ENCODE measurements around the gene TMEM129. TPM values are rescaled to one million over a fixed set of nuclear protein-coding genes. Genes with fewer than 3 reads are reported as not detected.
"Not testable (repeated sequence)": the region's sequence is repeated elsewhere in the genome, so short reads cannot be mapped to it uniquely, and the experiment has no call there.

The TMEM129 gene
- total RNA-seq, 1 donor from 2014 or later: 24.1 TPM

DNA sequence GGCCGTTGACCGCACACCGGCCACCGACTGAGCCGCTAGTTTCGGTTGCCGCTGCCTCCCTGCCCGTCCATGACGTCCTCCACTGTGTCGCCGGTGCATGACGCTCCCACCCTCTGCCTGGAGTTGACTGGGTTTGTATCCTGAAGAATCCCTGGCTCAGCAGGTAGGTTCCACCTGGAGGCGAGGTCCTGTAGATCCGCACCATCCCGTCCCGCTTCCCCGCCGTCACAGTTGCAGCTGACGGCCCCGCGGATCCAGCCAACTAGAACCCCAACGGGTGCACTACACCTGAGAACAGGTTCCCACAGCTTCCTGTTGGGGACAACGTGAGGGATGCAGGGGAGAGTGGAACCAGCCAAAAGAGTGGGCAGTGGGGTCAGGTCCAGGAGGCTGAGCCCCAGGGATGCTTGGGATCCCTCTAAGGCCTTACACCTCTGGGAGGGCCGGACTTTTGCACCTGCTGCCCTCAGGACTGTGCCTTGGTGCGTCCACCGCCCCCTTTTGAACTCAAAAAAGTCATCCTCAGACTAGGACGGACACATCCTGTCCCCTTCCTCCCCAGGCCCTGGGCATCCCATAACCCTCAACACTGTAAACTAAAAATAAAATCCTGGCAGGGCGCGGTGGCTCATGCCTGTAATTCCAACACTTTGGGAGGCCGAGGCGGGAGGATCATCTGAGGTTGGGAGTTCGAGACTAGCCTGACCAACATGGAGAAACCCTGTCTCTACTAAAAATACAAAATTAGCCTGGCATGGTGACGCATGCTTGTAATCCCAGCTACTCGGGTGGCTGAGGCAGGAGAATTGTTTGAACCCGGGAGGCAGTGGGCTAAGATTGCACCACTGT, 7.9 kb downstream of the TMEM129 start:
- DNase-seq (ENCODE audit: low spot score) (no peak), ATAC-seq (no peak)
- intact Hi-C loops (cut with DNase I): no loop called here

DNA sequence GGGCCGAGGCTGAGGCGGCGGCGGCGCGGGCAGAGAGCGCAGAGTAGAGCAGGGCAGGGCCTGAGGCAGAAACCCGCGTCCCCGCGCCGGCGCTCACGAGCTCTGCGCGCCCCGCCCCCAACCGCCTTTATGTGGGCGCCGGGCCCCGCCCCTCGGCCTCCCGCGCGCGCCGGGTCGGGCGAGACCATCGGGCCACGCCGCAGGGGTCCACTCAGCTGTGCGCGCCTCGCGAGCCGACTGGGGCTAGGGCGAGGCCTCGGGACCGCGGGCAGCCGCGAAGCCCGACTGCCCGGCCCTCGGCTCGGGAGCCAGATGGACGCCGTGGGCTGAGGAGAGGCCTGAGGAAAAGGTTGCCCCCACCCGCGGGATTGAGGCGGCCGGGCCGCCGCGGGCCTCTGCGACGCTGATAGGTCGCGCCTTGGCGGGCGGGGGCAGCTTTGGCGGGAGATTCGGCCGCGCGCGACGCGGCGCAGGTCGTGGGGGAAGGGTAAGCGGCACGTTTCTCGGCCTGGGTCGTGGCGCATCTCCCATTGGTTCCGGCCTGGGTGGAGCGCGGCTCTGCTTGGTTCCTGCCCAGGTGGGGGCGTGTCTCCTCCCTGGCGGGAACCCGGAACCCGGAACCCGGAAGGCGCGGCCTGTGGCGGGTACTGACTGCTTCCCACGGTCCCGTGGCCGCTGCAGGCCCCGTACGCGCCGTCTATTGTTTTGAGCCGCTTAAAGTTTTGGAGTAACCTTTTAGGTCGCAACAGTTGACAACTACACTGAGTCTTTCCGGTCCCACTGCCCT, 8.7 kb downstream of the TMEM129 start, which contains the start of gene SLBP:
Gene SLBP (minus strand): TSS at position 104 of the 787 bp plus-strand sequence. CDS start 131 bp downstream, outside the sequence.
- ATAC-seq (peak; percentile 93), DNase-seq (ENCODE audit: low spot score) (peak; percentile 96)
- intact Hi-C loops (cut with DNase I): no loop called here

DNA sequence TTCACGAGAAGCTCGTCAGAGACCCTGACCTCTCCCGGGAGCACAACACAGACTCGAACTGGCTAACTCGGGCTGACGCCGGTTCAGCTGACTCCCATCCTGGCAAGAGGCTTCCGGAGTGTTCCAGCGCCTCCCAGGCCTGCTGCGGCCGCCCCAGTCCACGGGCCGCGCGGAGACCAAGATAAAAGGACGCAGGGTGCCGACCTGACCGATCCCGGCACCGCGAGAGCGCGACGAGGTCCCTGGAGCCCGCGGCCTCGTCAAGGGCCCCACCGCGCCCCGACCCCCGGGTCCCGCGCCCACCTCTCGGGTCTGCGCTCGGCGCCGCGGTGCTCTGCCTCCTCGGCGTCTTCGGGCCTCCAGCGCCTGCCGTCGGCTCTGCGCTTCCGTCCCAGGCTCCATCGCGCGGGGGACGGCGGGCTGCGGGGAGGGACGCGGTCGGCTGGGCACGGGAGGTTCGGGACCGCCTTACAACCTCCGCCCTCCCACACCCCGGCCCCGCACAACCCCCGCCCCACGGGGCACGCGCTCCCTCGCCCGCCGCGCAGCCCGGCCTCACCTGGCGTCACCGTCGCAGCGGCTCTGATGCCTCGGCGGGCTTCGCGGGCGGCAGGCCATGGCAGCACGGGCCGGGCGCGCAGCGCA, 9.4 kb downstream of the TMEM129 start:
- peak; percentile 52 for ATAC-seq
- intact Hi-C loops (cut with DNase I): no loop called here
- peak; percentile 77 for DNase-seq (ENCODE audit: low spot score)

DNA sequence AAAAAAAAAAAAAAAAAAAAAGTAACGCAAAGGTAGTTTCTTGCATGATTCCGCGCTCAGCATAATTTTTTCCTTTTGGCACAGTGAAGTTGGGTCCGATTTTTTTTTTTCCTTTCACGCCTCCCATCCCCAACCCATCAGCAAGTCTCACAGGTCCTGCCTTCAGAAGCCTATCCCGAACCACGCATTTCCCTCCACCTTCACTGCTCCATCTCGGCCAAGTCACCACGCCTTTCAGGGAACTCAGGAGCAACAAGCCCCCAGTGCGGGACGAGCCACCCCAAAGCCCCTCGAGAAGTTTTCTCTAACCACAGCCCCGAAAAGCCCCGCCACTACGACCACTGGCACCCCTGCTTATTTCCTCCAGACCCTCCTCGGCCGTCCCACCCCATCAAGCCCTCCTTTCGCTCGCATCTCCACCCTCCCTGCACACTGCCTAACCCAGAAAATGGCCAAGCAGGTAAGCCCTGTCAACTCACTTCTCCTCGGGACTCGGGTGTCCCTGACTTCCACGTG, 10.0 kb downstream of the TMEM129 start:
- ATAC-seq: no peak
- intact Hi-C loops (cut with DNase I): no loop called here
- DNase-seq (ENCODE audit: low spot score): no peak

DNA sequence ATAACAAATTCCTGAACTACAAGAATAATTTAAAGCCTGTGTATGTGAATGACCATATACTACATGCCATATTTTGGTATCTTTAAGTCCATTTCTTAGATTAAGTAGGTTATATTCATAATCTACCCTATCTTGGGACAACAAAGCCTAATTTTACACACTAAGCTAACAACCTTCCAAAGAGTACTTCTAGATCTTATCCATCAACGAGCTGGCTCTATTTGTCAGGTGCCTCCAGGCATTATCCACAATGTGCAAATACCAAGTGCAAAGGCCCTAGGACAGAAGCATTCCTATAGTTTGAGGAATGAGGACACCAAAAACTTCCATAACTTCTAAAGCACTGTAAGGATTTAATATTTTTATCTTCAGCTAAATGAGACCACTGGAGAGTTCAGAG, 12.5 kb downstream of the TMEM129 start:
- no peak for ATAC-seq
- DNase-seq (ENCODE audit: low spot score): no peak
- intact Hi-C loops (cut with DNase I): no loop called here

DNA sequence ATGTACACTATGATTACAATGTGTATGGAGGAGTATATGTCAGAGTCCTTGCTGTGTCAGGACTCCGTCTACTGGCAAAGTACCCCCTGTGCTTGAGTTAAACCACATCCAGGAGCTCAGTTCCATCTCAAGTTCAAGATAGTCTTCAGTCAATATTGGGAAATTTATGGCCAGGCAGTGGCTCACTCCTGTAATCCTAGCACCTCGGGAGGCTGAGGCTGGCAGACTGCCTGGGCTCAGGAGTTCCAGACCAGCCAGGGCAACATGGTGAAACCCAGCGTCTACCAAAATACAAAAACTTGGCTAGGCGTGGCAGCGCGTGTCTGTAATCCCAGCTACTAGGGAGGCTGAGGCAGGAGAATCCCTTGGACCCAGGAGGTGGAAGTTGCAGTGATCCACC, 14.8 kb downstream of the TMEM129 start:
- ATAC-seq: no peak
- DNase-seq (ENCODE audit: low spot score): no peak
- intact Hi-C loops (cut with DNase I): no loop called here

DNA sequence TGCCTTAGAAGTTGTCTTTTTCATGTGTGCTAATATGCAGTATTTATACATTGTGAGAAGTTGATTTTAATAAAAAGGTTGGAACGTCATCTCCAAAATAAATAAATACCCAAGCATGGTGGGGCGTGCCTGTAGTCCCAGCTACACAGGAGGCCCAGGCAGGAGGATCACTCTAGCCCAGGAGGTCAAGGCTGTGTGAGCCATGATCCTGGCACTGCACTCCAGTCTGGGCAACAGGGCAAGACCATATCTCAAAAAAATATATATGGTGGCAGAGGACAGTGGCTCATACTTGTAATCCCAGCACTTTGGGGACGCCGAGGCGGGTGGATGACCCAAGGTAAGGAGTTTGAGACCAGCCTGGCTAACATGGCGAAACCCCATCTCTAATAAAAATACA, 15.4 kb downstream of the TMEM129 start:
- no peak for ATAC-seq
- intact Hi-C loops (cut with DNase I): no loop called here
- DNase-seq (ENCODE audit: low spot score): no peak

DNA sequence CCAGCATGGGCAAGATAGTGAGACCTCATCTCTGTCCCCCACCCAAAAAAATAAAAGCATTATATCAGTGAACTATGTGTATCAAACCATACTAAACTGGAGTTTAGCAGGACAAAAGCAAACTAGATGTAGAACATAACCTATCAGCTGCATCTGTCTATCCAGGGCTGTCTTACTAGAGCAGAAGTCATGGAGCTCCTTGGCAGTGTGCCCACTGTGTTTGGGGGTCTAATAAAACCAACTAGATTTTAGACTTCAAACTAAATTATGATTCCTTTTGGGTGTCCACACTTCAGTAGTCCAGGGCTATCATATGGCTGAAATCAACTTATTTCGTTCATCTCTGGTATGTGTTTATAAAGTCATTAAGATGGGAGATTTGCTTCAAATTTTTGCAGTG, 17.3 kb downstream of the TMEM129 start:
- intact Hi-C loops (cut with DNase I): no loop called here
- no peak for DNase-seq (ENCODE audit: low spot score)

DNA sequence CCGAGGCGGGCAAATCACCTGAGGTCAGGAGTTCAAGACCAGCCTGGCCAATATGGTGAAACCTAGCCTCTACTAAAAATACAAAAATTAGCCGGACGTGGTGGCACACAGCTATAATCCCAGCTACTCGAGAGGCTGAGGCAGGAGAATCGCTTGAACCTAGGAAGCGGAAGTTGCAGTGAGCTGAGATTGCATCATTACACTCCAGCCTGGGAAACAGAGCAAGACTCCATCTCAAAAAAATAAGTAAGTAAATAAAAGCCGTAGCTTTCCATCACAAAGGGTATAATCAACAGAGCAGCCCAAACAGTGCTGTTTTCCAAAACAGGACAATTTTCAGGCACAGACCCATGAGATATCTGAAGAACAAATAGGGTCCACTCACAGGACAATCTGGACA, 19.5 kb downstream of the TMEM129 start:
- DNase-seq (ENCODE audit: low spot score); intact Hi-C loops (cut with DNase I); ATAC-seq: not testable (repeated sequence)

More for the DNA sequence above, 17.3 kb downstream of the TMEM129 start:
- ATAC-seq: no peak

DNA sequence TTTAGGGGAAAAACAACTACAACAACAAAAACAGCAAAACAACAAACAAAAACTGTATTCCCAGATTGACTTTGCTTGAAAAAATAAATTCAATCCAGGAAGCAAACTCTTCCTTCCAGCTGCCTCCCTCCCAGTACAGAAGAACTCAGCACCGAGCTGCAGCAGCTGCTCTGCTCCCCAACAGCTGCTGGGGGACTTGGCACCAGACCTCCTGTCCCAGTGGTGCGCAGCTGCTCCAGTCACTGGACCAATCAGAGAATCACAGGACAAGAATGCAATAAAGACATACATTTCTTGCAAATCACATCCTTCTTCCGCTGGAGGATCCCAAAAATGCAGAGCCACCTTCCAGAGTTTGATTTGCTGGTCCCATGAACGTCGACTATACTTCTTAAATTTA, 25.2 kb downstream of the TMEM129 start:
- ATAC-seq: peak; percentile 59
- intact Hi-C loops (cut with DNase I): no loop called here
- DNase-seq (ENCODE audit: low spot score): no peak

DNA sequence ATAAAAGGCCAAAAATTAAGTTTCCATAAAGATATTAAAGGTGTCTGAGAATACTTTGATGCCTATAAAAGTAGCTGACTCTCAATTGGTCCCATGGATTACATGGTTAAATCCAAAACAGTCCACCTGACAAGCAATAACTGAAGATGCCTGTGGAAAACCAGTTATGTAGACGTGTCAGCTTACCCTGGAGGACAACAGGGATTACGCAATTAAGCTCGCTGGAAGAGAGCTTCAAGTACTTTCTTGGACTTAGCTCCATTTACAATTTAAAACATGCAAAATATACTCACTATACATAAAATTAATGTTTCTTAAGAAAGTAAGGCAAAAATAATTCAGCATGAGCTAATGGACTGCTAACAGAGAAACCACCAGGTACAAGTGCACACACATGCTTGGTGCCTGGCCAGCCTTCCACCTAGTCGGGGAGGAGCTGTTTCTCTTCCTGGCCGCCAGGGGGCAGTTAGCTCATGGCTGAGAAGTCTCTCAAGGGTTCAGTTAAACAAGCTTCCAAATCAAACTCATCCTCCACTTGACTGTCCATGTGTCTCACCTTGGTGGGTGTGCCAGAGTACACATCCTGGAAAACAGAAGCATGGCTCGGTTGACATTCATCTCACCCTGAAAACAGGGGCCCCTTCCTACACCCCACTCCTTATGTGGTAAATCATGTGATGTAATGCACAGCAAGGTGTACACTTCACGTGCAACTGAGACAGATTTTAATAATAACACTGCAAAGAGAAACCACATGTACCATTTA, 27.8 kb downstream of the TMEM129 start:
- DNase-seq (ENCODE audit: low spot score) (peak; percentile 81), ATAC-seq (peak; percentile 81)
- intact Hi-C loops (cut with DNase I): loop anchor here (5.0 kb wide), 1 partner anchor 34 kb away; no protein-coding TSS in a partner anchor

DNA sequence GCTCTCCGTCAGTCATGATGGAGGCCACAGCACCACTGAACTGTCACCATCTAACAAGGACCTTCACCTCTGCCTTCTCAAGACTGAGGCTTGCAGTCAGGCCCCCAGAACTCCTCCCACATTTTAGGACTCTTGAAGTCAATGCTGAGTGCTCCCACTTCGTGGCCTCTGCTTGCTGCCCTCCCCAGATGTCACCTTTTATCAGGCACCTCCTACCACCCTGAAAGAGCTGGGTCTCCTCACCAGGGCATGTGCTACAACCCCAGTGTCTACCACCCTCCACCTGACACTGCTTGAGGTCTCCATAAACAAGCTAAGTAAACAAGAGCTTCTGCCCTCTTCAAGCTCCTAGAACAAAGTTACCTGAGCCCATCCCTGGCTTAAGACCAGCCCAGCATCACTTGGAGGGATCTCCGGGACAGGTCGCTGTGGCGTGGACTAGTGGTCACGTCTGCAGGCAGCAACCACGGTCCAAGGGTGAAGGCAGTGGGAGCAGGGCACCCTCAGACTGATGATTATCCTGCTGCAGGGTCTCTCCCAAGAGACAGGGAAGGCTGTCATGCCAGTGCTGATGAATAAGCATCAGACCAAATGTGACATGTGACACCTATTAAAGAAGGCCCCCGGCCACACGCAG, 29.3 kb downstream of the TMEM129 start:
- intact Hi-C loops (cut with DNase I): loop anchor here (5.0 kb wide), 1 partner anchor 35 kb away; no protein-coding TSS in a partner anchor
- ATAC-seq (no peak), DNase-seq (ENCODE audit: low spot score) (no peak)

DNA sequence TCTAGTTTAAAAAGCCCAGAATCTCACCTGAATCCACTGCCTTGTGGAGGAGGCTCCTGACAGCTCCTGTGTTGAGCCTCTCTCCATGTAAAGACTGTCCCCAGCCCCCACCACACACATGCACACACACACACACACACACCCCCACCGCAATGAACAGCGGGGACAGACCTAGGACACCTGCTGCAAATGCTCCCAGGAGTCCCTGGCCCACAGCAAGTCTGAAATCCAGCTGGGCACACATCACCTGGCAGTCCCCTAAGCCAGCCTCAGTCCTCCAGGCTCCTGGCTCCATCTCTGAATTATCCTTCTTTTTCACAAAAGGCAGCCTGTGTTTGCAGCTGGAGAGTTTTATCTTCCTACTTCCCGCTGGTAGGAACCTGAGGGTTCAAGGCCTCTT, 30.4 kb downstream of the TMEM129 start:
- intact Hi-C loops (cut with DNase I): loop anchor here (5.0 kb wide), 1 partner anchor 37 kb away; no protein-coding TSS in a partner anchor
- DNase-seq (ENCODE audit: low spot score) (no peak), ATAC-seq (no peak)

DNA sequence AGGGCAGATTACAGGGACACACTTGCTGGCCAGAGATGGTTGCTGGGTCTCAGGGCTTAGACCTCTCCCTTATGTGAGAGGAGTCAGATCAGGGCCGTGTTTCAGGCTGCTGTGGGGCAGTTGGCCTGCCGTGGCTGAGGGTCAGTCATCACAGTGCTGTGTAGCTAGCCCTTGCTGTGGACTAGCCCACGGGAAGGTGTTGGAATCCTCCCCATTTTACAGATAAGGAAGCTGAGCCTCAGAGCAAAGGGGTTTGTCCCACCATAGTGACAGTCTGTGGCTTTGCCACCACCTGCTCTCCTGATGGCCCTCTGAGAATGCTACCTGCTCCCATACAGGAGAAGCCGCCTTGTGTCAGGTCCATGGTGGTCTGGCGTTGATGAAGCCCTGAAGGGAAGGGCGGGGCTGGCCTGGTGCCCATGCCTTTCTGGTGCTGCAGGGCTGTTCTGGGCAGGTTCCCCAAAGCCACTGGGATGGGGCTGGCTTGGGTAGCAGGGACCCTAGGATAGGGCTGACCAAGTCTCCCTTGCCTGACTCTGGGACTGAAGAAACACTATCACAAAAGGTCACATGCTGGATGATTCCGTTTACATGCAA, 34.6 kb downstream of the TMEM129 start:
- intact Hi-C loops (cut with DNase I): no loop called here
- DNase-seq (ENCODE audit: low spot score): no peak
- no peak for ATAC-seq

DNA sequence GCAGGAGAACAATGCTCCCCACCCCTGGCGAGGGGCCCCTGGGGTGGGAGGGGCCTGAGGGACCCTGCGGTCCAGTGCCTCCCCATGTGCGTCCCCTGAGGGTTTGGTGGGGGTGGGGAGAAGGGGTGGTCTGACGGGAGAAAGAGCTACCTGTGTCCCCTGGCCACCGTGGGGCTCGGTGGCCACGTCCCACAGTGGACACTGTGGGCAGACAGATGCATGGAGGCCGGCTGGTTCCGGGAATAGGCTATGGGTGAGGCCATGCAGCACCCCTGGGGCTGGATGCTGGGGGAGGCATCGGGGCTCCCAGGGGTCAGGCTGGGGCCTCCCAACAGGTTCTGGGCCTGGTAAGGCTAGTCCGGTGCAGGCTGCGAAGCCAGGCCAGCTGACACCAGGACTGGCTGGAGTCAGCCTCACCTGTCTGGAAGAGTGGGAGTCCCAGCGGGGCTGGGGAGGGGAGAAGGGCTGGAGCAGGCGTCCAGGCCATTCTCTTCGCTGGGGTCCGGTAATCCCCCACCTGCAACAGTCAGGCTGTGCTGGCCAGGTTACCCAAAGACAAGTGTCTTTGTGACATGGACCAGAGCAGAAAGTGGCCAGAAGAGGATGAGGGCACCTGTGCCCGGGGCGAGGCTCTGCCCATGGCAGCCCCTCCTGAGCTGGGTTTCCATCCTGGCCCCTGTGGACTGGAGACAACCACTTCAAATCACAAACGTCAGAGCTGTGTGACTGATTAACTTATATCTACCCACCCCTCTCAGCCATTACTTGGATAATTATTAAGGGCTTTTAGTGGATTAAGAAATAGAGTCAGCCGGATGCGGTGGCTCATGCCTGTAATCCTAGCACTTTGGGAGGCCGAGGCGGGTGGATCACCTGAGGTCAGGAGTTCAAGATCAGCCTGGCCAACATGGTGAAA, 35.6 kb downstream of the TMEM129 start:
- DNase-seq (ENCODE audit: low spot score) (no peak), ATAC-seq (peak; percentile 14)
- intact Hi-C loops (cut with DNase I): no loop called here

DNA sequence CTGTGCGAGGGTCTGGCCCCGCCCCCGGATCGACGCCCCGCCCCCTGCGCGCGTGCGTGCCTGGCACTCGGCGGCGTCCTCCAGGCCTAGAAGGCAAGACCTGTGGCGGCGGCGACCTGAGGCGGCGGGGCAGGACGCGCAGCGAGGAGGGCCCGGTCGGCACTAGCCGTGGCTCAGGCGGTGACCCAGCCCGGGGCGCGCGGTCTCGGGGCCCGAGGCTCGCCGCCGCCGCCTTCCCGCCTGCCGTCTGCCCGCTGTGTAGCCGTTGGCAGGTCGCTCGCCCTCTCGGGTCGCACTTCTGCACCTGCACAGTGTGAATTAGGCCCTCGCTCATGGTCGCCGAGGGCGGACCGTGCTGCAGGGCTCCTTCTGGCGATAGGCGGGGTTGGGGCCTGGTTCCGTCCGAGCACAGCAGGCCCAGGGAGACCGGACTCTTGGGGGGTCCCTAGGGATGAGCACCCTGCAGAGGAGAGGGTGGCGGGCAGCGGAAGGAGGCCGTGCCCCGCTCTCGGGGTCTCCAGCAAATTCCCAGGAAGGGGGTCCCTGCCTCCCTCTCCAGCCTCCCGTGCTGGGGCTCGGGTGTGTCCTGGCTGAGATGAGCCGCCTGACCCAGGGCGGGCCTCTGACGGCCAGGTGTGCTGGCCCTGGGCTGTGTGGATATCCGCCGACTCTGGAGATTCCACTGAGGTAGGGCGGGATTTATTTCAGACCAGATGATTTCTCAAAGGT, 36.5 kb downstream of the TMEM129 start:
- intact Hi-C loops (cut with DNase I): no loop called here
- ATAC-seq: peak; percentile 25
- DNase-seq (ENCODE audit: low spot score): peak; percentile 96
